WI38 (cell line): ENCODE measurements around the gene CAMK2A.
"Not testable (repeated sequence)": the region's sequence is repeated elsewhere in the genome, so short reads cannot be mapped to it uniquely, and the experiment has no call there.

Experiments
- H3K4me3 ChIP-seq: 2 replicates; pipeline ENCODE4 v1.5.1; 2011; ENCODE audit warnings: low read depth, mild to moderate bottlenecking, control low read depth, low read length
- CTCF ChIP-seq: IDR thresholded peaks from 2 replicates; pipeline ENCODE4 v1.5.1; 2012; ENCODE audit warnings: low read depth, mild to moderate bottlenecking, control low read depth, low read length

Gene CAMK2A

GRCh38 chr5:150236313-150236712 lies 53.3 kb downstream of the CAMK2A start:
- no peak for TF ChIP-seq CTCF
- H3K4me3 ChIP-seq, result no peak overlapping the region

GRCh38 chr5:150235500-150235854 lies 54.1 kb downstream of the CAMK2A start:
- H3K4me3 ChIP-seq, result no peak overlapping the region
- TF ChIP-seq CTCF, result no peak

- H3K4me3 ChIP-seq, result no peak overlapping the region
- TF ChIP-seq CTCF, result no peak
Measured at GRCh38 chr5:150234576-150235499, 54.7 kb downstream of the CAMK2A start.

GRCh38 chr5:150233706-150234105 lies 55.9 kb downstream of the CAMK2A start:
- H3K4me3 ChIP-seq, result not testable (repeated sequence)

GRCh38 chr5:150230842-150231241 lies 58.7 kb downstream of the CAMK2A start:
- H3K4me3 ChIP-seq, result no peak overlapping the region
- TF ChIP-seq CTCF, result no peak

- no peak for TF ChIP-seq CTCF
- H3K4me3 ChIP-seq, result no peak overlapping the region
Measured at GRCh38 chr5:150229571-150229970, 60.0 kb downstream of the CAMK2A start.

- no peak for TF ChIP-seq CTCF
- H3K4me3 ChIP-seq, result no peak overlapping the region
Measured at GRCh38 chr5:150227606-150228273, 61.8 kb downstream of the CAMK2A start.
